Femur (tissue), 1 donor: Measurements from ENCODE around the gene GPS1.
A peak's percentile ranks its signal among the peaks of the same experiment; 100 is the strongest.

Experiments used
- DNase-seq: peaks from one replicate; pipeline ENCODE4 v3.0.0-alpha.2; 2017

Gene GPS1

GRCh38 chr17:82106688-82107305 is 55.1 kb downstream of the GPS1 start:
- peak; percentile 42 for DNase-seq
